Left ventricle myocardium superior (tissue), 1 donor: ENCODE measurements around the gene EGF. TPM values are rescaled to one million over a fixed set of nuclear protein-coding genes. Genes with fewer than 3 reads are reported as not detected.

ENCODE experiments used
- ATAC-seq: fragments of 200-7000 bp; cut with Tn5 transposase; one replicate; pipeline ENCODE4 v1.9.1; 2020; ENCODE audit warnings: mild to moderate bottlenecking, moderate library complexity
- DNase-seq: peaks from one replicate; pipeline ENCODE4 v3.0.0-alpha.2; 2020
- intact Hi-C: fragments of 100-400 bp; cut with micrococcal nuclease; formaldehyde crosslinking; loops from one replicate; pipeline ENCODE4 v1.11.0; 2022
- total RNA-seq: library from RNA; stranded (reverse); fragmentation: NEBNext Ultra II Directional; extraction: Animal tissue kit (Norgen Biotek cat#: 25700); gene quantifications from one replicate; pipeline ENCODE4 v1.2.1, GENCODE V29; 2021
- donor health status: DM: no; HTN: yes; CAD: no; lungs with severe emphysema.

EGF gene
- total RNA-seq, 1 donor from 2014 or later, result 12.3 TPM

GRCh38 chr4:109982521-109982920 lies 69.8 kb downstream of the EGF start:
- no peak for ATAC-seq
- intact Hi-C loops, result no loop called here
- DNase-seq, result no peak

DNA sequence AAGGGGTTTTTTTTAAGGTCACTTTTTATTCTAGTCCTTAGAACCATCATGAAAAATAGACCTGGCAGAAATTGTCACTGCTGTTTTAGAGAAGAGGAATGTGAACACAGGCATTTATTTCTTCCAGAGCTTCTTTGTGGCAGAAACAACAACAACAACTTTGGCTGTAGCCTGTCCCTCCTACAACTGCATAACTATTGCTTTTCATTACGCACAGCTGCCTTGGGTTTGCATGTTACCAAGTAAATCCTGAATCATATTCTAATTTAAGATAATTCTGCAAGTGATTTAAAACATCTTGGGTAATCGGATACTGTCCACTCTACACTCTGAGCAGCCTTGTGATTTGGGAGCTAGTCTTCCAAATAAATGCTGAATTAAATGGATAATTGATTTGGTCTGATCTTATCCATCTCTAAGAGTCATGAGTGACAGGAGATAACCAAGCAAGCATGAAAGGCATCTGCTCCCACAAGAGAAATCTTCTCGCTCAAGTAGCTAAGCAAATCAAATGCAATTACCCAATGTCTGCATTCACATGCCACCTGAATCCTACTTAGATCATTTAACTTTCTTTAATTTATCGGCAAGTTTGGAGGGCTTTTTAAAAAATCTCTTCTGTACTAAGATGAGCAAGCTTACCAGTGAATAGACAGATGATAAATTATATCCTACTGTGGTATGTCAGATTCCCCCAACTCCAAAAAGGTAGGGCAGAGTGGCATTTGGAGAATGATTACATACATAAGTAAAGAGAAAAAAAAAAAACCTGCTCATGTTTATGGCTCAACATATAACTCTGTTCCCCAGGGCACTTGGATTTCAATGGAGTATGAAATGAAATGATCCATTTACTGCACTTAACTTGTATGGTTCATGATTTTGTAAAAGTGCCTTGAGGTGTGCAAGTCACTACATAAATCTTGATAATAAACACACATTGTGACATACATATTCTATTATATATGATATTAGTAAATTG lies 73.6 kb downstream of the EGF start:
- DNase-seq, result no peak
- ATAC-seq, result no peak
- intact Hi-C loops, result no loop called here

GRCh38 chr4:109989044-109989443 lies 76.4 kb downstream of the EGF start:
- no peak for DNase-seq
- intact Hi-C loops, result no loop called here
- peak; percentile 25 for ATAC-seq

GRCh38 chr4:109989618-109990017 lies 76.9 kb downstream of the EGF start:
- ATAC-seq (no peak), DNase-seq (no peak)
- intact Hi-C loops, result no loop called here

GRCh38 chr4:109990261-109991257 lies 77.9 kb downstream of the EGF start:
- intact Hi-C loops, result no loop called here
- ATAC-seq, result peak; percentile 42
- no peak for DNase-seq

GRCh38 chr4:109993116-109993515 lies 80.4 kb downstream of the EGF start:
- intact Hi-C loops, result no loop called here
- DNase-seq, result no peak
- no peak for ATAC-seq

DNA sequence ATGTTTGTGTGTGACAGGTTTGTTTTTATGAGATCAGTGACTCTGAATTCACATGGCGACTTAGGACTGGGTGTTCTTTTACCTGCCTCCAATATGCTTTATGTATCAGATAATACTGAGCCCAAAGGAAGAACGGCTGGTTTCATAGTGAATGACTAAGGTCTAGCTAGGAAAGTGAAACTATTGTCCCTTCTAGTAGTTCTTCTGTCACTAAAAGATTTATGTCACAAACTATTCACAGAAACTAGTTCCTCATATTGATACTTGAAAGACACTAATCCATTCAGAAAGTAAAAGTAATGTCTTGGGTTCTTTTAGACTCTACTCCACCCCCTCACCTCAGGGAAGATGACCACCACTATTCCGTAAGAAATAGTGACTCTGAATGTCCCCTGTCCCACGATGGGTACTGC lies 81.7 kb downstream of the EGF start:
- DNase-seq (no peak), ATAC-seq (no peak)
- intact Hi-C loops, result no loop called here

GRCh38 chr4:109996526-109996925 lies 83.8 kb downstream of the EGF start:
- DNase-seq (peak; percentile 29), ATAC-seq (no peak)
- intact Hi-C loops, result no loop called here

- ATAC-seq, result peak; percentile 58
- DNase-seq, result no peak
- intact Hi-C loops, result loop anchor here (2.0 kb wide), 1 partner anchor 516 kb away; no protein-coding TSS in a partner anchor
Observed at GRCh38 chr4:109998867-109999584, 86.3 kb downstream of the EGF start.

DNA sequence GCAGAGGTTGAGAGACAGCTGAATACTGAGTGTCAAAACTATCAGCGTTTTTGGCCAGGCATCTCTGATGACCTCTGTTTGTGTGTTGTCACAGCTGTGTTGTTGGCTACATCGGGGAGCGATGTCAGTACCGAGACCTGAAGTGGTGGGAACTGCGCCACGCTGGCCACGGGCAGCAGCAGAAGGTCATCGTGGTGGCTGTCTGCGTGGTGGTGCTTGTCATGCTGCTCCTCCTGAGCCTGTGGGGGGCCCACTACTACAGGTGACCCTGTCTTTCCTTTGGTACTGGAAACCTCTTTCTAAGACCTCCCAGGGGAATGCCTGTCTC lies 86.9 kb downstream of the EGF start:
- intact Hi-C loops, result loop anchor here (2.0 kb wide), 1 partner anchor 515 kb away; no protein-coding TSS in a partner anchor
- ATAC-seq (no peak), DNase-seq (no peak)

DNA sequence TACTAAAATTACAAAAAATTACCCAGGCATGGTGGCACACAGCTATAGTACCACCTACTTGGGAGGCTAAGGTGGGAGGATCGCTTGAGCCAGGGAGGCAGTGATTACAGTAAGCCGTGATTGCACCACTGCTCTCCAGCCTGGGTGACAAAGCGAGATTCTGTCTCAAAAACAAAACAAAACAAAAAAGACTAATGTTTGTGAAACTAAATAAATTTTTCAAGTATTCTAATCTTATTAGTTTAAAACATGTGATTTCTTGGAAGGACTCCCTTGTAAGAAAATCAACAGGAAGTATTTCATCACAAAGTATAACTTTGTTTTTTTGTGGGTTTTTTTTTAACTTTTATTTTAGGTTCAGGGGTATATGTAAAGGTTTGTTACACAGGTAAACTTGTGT lies 89.6 kb downstream of the EGF start:
- intact Hi-C loops, result no loop called here

GRCh38 chr4:110003401-110004187 lies 90.9 kb downstream of the EGF start:
- no peak for ATAC-seq
- intact Hi-C loops, result no loop called here

More for the DNA sequence above, 89.6 kb downstream of the EGF start:
- no peak for DNase-seq
- no peak for ATAC-seq

DNA sequence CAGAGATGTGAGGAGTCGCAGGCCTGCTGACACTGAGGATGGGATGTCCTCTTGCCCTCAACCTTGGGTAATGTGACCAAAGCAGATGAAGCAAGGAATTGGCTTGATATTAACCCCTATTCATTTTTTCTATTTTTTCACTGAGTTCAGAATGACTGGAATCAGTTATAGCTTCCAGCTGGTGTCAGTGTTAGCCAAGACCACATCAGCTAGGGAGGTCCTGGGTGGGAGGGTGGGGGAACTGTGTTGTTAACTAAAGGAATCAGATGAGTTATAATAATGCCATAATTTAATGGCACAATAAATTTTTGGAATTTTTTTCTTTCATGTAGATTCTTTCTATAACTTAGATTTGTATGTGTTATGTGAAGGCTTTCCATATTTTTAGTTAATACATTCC lies 91.9 kb downstream of the EGF start:
- DNase-seq, result no peak
- intact Hi-C loops, result no loop called here
- ATAC-seq, result no peak

More at GRCh38 chr4:110003401-110004187, 90.9 kb downstream of the EGF start:
- DNase-seq, result no peak

DNA sequence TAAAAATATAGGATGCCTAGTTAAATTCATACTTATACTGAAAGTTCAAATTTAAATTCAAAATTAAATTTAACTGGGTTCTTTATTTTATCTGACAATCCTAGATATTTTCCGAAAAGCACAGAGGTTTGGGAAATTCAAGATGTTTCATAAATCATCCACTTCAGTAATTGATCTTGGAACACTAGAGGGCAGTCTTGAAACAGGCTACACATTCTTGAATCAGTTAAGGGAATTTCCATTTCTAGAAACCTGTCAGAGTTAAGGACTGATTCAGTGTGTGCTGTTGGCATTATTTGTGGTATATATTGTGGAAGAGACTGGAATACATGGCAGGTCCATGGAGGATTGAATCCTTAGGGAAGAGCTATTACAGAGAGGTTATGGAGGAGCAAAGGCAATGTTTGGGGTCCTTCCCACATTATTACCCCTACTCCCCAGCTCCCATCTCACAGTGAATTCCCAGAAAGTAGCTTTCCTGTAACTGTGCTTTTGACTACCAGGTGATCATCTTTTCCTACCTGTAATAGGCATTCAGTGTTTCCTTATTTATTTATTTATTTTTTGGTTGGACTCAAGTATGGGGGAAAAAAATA lies 92.9 kb downstream of the EGF start:
- no peak for DNase-seq
- ATAC-seq, result peak; percentile 44

DNA sequence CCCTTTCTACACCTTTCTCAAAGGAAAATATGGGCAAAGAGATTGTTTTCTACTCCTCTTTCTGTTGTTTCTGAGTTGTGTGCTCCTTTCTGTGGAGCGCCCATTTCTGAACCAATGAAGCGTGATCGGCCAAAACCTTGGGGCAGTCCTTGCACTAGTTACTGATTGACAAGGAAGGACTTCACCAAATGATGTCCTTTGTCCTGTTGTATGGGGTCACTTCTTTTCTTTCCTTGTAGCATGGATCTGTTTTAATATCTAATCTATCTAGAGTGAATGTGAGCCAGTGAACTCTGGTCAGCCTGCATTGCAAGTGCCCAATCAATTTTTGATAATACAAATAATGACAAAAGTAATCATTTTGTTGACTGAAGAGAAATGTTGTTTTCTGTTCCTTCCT lies 94.5 kb downstream of the EGF start:
- ATAC-seq, result no peak
- intact Hi-C loops, result no loop called here
- no peak for DNase-seq

More for the DNA sequence above, 92.9 kb downstream of the EGF start:
- intact Hi-C loops, result no loop called here

DNA sequence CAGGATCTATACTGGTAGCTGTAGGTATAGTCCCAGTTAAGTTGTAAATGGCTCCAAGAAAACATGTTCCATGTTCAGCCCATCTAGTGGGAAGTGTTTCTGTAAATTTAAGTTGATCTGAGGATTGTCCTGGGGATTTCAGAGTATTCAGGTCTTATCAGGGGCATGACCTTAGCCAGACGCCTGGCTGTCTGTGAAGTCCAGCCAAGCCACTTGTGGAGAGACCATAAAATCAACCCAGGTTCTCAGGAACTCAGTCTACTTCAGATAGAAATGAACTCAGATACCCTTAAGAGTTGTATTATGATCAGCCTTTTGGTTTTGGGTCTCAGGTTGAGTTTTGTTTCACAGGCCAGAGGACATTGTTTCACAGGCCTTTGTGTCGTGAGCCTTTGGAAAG lies 95.9 kb downstream of the EGF start:
- no peak for DNase-seq
- intact Hi-C loops, result no loop called here
- peak; percentile 64 for ATAC-seq

DNA sequence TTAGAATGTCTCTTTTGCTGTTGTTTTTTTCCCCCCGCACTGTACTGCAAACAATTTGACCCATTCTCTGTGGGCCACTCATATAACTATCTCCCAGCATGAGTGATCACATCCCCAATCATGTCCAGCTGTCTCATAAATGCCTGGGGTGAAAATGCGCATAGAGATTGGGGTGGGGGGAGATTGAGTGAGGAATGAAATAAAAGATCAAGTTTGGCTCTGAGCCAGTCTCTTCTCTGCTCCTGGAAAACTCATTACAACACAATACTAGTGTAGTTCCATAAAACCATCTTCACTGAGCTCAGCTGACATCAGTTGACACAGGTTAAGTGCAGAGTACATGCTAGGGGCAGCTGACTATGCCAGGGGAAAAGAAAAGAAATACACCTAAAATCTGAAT lies 96.9 kb downstream of the EGF start:
- intact Hi-C loops, result no loop called here
- ATAC-seq, result no peak

DNA sequence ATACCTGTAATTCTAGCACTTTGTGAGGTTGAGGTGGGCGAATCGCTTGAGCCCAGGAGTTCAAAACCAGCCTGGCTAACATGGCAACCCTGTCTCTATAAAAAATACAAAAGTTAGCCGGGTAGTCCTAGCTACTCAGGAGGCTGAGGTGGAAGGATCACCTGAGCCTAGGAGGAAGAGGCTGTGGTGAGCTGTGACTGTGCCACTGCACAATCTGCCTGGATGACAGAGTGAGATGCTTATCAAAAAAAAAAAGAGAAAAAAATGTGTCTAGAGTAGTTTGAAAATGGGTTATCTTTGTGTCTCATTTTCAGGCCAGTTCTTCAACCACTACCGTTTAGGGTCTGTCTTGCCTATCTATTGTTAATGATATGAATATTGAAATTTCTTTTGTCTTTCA lies 98.1 kb downstream of the EGF start:
- ATAC-seq (no peak), DNase-seq (no peak)
- intact Hi-C loops, result no loop called here

More for the DNA sequence above, 96.9 kb downstream of the EGF start:
- DNase-seq, result no peak
